H1 (cell line): ENCODE data around the gene ENPEP.

ENCODE experiments used
- BACH1 ChIP-seq: IDR thresholded peaks from 2 replicates; pipeline ENCODE4 v1.6.1; 2012; ENCODE audit warnings: low read length, improper control_type of control experiment
- CTBP2 ChIP-seq: IDR thresholded peaks from 2 replicates; pipeline ENCODE4 v1.7.0; 2011; ENCODE audit warnings: borderline replicate concordance, mild to moderate bottlenecking, moderate library complexity, mixed read lengths, low read length; ENCODE audit not compliant: insufficient read depth, insufficient read length
- POU5F1 ChIP-seq: IDR thresholded peaks from 2 replicates; pipeline ENCODE4 v1.6.1; 2011; ENCODE audit warnings: low read depth, mild to moderate bottlenecking, low read length, moderate library complexity
- RAD21 ChIP-seq, 2 experiments: IDR thresholded peaks in 1 of 2; conservative IDR thresholded peaks in 1 of 2; 2 replicates each; pipeline ENCODE4 v1.6.1; 2011; ENCODE audit warnings: low read depth in 2 of 2, low read length in 2 of 2, improper control_type of control experiment in 1 of 2, inconsistent platforms in 1 of 2, mild to moderate bottlenecking in 1 of 2, moderate library complexity in 1 of 2
- TF ChIP-seq, protein P1 (sequence below), 3 experiments: IDR thresholded peaks; 1 replicate in 2 of 3; 2 replicates in 1 of 3; pipeline versions ENCODE4 v1.5.1 to v1.6.1; 2011; ENCODE audit warnings: low read length in 3 of 3, mild to moderate bottlenecking in 3 of 3, inconsistent platforms in 2 of 3, low read depth in 1 of 3, moderate library complexity in 1 of 3; ENCODE audit not compliant: insufficient read depth in 1 of 3; ENCODE audit errors: control extremely low read depth in 1 of 3
- TF ChIP-seq, protein P2 (sequence below): IDR thresholded peaks from 2 replicates; pipeline ENCODE4 v1.6.1; 2012; ENCODE audit warnings: inconsistent platforms

DNA sequence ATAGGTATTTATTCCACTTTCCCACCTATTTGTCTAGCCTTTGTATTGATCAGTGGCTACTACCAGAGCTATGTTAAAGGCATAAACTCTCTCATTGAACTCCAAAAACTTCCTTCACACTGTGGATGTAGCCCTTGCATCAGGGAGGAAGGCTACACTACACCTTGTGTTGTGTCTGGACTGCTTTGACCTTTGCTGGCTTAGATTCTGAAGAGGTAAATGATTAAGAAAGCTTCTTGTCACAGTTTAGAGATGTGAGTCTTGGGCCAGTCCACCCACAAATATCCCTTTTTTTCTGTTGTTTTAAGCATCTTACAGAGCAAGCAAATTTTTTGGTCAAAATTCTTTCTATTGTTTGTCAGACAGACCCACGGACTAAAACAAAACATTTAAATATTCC lies 1.9 kb downstream of the ENPEP start:
- TF ChIP-seq, protein P1, sequence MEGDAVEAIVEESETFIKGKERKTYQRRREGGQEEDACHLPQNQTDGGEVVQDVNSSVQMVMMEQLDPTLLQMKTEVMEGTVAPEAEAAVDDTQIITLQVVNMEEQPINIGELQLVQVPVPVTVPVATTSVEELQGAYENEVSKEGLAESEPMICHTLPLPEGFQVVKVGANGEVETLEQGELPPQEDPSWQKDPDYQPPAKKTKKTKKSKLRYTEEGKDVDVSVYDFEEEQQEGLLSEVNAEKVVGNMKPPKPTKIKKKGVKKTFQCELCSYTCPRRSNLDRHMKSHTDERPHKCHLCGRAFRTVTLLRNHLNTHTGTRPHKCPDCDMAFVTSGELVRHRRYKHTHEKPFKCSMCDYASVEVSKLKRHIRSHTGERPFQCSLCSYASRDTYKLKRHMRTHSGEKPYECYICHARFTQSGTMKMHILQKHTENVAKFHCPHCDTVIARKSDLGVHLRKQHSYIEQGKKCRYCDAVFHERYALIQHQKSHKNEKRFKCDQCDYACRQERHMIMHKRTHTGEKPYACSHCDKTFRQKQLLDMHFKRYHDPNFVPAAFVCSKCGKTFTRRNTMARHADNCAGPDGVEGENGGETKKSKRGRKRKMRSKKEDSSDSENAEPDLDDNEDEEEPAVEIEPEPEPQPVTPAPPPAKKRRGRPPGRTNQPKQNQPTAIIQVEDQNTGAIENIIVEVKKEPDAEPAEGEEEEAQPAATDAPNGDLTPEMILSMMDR (IDR thresholded peaks at IDR 0.05; ENCODE audit: control extremely low read depth in 1 of 3, insufficient read depth in 1 of 3, low read depth in 1 of 3, low read length in 3 of 3): no peak
- TF ChIP-seq RAD21 (IDR thresholded peaks at IDR 0.05 in 1 of 2, conservative IDR thresholded peaks at IDR 0.05 in 1 of 2; ENCODE audit: low read depth in 2 of 2, low read length in 2 of 2) (no peak), BACH1 (no peak), POU5F1 (no peak), CTBP2 (no peak)
- TF ChIP-seq, protein P2, sequence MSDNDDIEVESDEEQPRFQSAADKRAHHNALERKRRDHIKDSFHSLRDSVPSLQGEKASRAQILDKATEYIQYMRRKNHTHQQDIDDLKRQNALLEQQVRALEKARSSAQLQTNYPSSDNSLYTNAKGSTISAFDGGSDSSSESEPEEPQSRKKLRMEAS: no peak
